ENCODE data around the gene ZNF668.

The ZNF668 gene

GRCh38 chr16:31081428-31082351 is 7.7 kb upstream of the ZNF668 start:
- DNase-seq (ENCODE audit: low read depth) = no peak

- DNase-seq (ENCODE audit: low read depth) = no peak
Measured at GRCh38 chr16:31080756-31081419, 6.8 kb upstream of the ZNF668 start.

- no peak for DNase-seq (ENCODE audit: low read depth)
Measured at GRCh38 chr16:31080035-31080629, 6.1 kb upstream of the ZNF668 start.

GRCh38 chr16:31079342-31079944 is 5.4 kb upstream of the ZNF668 start:
- DNase-seq (ENCODE audit: low read depth) = no peak

- no peak for DNase-seq (ENCODE audit: low read depth)
Measured at GRCh38 chr16:31078597-31079341, 4.7 kb upstream of the ZNF668 start.

- no peak for DNase-seq (ENCODE audit: low read depth)
Measured at GRCh38 chr16:31077592-31078396, 3.8 kb upstream of the ZNF668 start.

- DNase-seq (ENCODE audit: low read depth) = no peak
Measured at GRCh38 chr16:31077024-31077423, 3.0 kb upstream of the ZNF668 start.

GRCh38 chr16:31076319-31076718 is 2.3 kb upstream of the ZNF668 start:
- DNase-seq (ENCODE audit: low read depth) = no peak

GRCh38 chr16:31074814-31075183 is 759 bp upstream of the ZNF668 start:
- no peak for DNase-seq (ENCODE audit: low read depth)

- peak; percentile 68 for DNase-seq (ENCODE audit: low read depth)
Measured at GRCh38 chr16:31073142-31073969, 684 bp downstream of the ZNF668 start.

GRCh38 chr16:31072540-31073141 is 1.4 kb downstream of the ZNF668 start:
- DNase-seq (ENCODE audit: low read depth) = no peak

GRCh38 chr16:31071861-31072260 is 2.2 kb downstream of the ZNF668 start:
- DNase-seq (ENCODE audit: low read depth) = peak; percentile 31

- no peak for DNase-seq (ENCODE audit: low read depth)
Measured at GRCh38 chr16:31067342-31067741, 6.7 kb downstream of the ZNF668 start.

GRCh38 chr16:31064882-31065461 is 9.1 kb downstream of the ZNF668 start:
- peak; percentile 90 for DNase-seq (ENCODE audit: low read depth)

- no peak for DNase-seq (ENCODE audit: low read depth)
Measured at GRCh38 chr16:31063843-31064611, 10.0 kb downstream of the ZNF668 start.

GRCh38 chr16:31063495-31063842 is 10.6 kb downstream of the ZNF668 start:
- DNase-seq (ENCODE audit: low read depth) = no peak

GRCh38 chr16:31061813-31062440 is 12.1 kb downstream of the ZNF668 start:
- DNase-seq (ENCODE audit: low read depth) = no peak
